Colonic mucosa (tissue), 4 donors: ENCODE measurements around the gene TAF3. TPM values are rescaled to one million over a fixed set of nuclear protein-coding genes. Genes with fewer than 3 reads are reported as not detected.

Experiments
- DNase-seq: peaks from one replicate; pipeline ENCODE4 v3.0.0-alpha.2; 2020
- H3K27ac ChIP-seq: fragments of 200-600 bp; one replicate; pipeline ENCODE4 v1.8.0; 2021
- H3K27me3 ChIP-seq: fragments of 200-600 bp; one replicate; pipeline ENCODE4 v1.8.0; 2021
- H3K36me3 ChIP-seq: fragments of 200-600 bp; one replicate; pipeline ENCODE4 v1.8.0; 2021
- H3K4me1 ChIP-seq: fragments of 200-600 bp; one replicate; pipeline ENCODE4 v1.8.0; 2021; ENCODE audit warnings: mild to moderate bottlenecking
- H3K4me3 ChIP-seq: fragments of 200-600 bp; one replicate; pipeline ENCODE4 v1.8.0; 2021
- H3K9ac ChIP-seq, 2 donors: one replicate each; pipeline ENCODE4 v1.7.0; 2013; ENCODE audit warnings: control low read depth in 2 of 2, low read depth in 2 of 2, low read length in 2 of 2
- H3K9me3 ChIP-seq: fragments of 200-600 bp; one replicate; pipeline ENCODE4 v1.8.0; 2021
- CTCF ChIP-seq: fragments of 200-600 bp; IDR thresholded peaks from one replicate; pipeline ENCODE4 v1.8.0; 2022; ENCODE audit warnings: antibody characterized with exemption, mild to moderate bottlenecking
- intact Hi-C: fragments of 100-400 bp; cut with DNase I; formaldehyde crosslinking; loops from one replicate; pipeline ENCODE4 v1.14.1; 2022
- total RNA-seq, 2 donors: library from RNA; stranded (reverse); fragmentation: NEBNext Ultra II Directional in 1 of 2; extraction: Animal tissue kit (Norgen Biotek cat#: 25700) in 1 of 2; gene quantifications; one replicate each; pipeline ENCODE4 v1.2.1, GENCODE V29; 2021
- donor health status: healthy.
- donor health status: DM: no; HTN: no; CAD: no.
- donor health status: DM: no; HTN: no; CAD: no.

Gene TAF3
- total RNA-seq, 2 donors from 2014 or later, result 4.4 to 6.3 TPM

GRCh38 chr10:7794251-7795026, 23.9 kb upstream of the TAF3 start:
- Histone ChIP-seq H3K9ac (no peak overlapping the region), H3K27me3 (no peaks in the 10 kb centered on the region), H3K9me3 (no peaks in the 10 kb centered on the region), H3K4me3 (no peak overlapping the region), H3K36me3 (peaks cover 10% of the 10 kb centered on the region), H3K27ac (no peak overlapping the region), H3K4me1 (peaks cover 22% of the 10 kb centered on the region)
- intact Hi-C loops, result no loop called here
- TF ChIP-seq CTCF, result no peak
- no peak for DNase-seq

GRCh38 chr10:7795605-7796004, 22.7 kb upstream of the TAF3 start:
- H3K4me3 ChIP-seq, result no peak overlapping the region
- intact Hi-C loops, result no loop called here
- H3K9ac ChIP-seq, result no peak overlapping the region
- H3K27ac ChIP-seq, result no peak overlapping the region
- no peaks in the 10 kb centered on the region for H3K27me3 ChIP-seq
- TF ChIP-seq CTCF, result no peak
- H3K36me3 ChIP-seq, result peaks cover 13% of the 10 kb centered on the region
- peaks cover 13% of the 10 kb centered on the region for H3K4me1 ChIP-seq
- DNase-seq, result no peak
- H3K9me3 ChIP-seq, result no peaks in the 10 kb centered on the region

GRCh38 chr10:7797582-7797981, 20.7 kb upstream of the TAF3 start:
- peaks cover 26% of the 10 kb centered on the region for H3K36me3 ChIP-seq
- no peak overlapping the region for H3K27ac ChIP-seq
- no peak for TF ChIP-seq CTCF
- no peak for DNase-seq
- H3K27me3 ChIP-seq, result no peaks in the 10 kb centered on the region
- H3K9ac ChIP-seq, result no peak overlapping the region
- intact Hi-C loops, result no loop called here
- no peaks in the 10 kb centered on the region for H3K9me3 ChIP-seq
- H3K4me3 ChIP-seq, result no peak overlapping the region
- peaks cover under 1% of the 10 kb centered on the region for H3K4me1 ChIP-seq

GRCh38 chr10:7802606-7803005, 15.7 kb upstream of the TAF3 start:
- no peaks in the 10 kb centered on the region for H3K4me1 ChIP-seq
- H3K4me3 ChIP-seq, result no peak overlapping the region
- H3K27me3 ChIP-seq, result no peaks in the 10 kb centered on the region
- H3K9ac ChIP-seq, result no peak overlapping the region
- DNase-seq, result no peak
- TF ChIP-seq CTCF, result no peak
- H3K36me3 ChIP-seq, result peaks cover 46% of the 10 kb centered on the region
- no peaks in the 10 kb centered on the region for H3K9me3 ChIP-seq
- no peak overlapping the region for H3K27ac ChIP-seq
- intact Hi-C loops, result no loop called here

- H3K4me3 ChIP-seq, result no peak overlapping the region
- intact Hi-C loops, result no loop called here
- no peak for DNase-seq
- H3K27ac ChIP-seq, result no peak overlapping the region
- H3K9ac ChIP-seq, result no peak overlapping the region
- no peak for TF ChIP-seq CTCF
- H3K9me3 ChIP-seq, result no peaks in the 10 kb centered on the region
- peaks cover 44% of the 10 kb centered on the region for H3K36me3 ChIP-seq
- no peaks in the 10 kb centered on the region for H3K4me1 ChIP-seq
- no peaks in the 10 kb centered on the region for H3K27me3 ChIP-seq
Measured at GRCh38 chr10:7804216-7804615, 14.1 kb upstream of the TAF3 start.
